Measurements from ENCODE around the gene GDPD5.
A peak's percentile ranks its signal among the peaks of the same experiment; 100 is the strongest.

The GDPD5 gene, protein sequence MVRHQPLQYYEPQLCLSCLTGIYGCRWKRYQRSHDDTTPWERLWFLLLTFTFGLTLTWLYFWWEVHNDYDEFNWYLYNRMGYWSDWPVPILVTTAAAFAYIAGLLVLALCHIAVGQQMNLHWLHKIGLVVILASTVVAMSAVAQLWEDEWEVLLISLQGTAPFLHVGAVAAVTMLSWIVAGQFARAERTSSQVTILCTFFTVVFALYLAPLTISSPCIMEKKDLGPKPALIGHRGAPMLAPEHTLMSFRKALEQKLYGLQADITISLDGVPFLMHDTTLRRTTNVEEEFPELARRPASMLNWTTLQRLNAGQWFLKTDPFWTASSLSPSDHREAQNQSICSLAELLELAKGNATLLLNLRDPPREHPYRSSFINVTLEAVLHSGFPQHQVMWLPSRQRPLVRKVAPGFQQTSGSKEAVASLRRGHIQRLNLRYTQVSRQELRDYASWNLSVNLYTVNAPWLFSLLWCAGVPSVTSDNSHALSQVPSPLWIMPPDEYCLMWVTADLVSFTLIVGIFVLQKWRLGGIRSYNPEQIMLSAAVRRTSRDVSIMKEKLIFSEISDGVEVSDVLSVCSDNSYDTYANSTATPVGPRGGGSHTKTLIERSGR

DNA sequence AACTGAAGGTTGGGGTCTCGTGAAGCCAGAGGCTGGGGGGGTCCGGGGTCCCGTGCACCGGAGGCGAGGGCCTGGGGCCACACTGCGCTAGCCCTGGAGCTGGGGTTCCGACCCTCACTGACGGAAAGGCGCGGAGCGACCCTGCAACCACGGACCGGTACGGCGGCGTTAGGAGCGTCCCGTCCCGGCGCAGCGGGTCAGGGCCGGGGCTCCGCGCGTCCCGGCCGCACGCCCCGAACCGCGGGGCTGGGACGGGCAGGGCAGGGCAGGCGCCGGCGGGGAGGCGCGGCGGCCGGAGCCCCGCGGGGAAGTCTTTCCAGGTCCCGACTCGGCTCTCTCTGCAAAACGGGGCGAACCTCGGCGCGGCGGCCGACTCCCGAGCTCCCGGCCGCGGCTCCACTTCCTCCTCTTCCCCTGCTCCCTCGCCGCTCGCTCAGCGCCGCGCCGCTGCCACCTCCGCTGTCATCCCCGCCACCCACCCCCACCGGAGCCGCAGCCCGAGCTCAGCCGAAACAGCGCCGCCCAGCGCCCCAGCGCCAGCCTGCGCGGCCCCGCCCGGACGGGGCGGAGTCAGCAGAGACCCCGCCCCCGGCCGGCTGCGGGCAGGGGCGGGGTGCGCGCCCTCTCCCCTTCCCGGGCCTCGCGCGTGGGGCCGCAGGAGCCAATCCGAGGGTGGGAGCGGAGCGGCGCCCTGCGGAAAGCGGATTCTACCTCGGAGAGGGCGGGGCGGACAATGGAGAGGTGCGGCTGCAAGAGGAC, at the start of gene GDPD5:
GDPD5 (minus strand) TSS at position 509 of the 759 bp plus-strand sequence. CDS start 48,206 bp downstream, outside the sequence.
- Histone ChIP-seq H3K36me3 (ENCODE audit: control insufficient read depth, insufficient read depth, low read length) (no peaks in the 10 kb centered on the region), H3K27me3 (ENCODE audit: control insufficient read depth, insufficient read depth, low read length) (peaks cover 27% of the 10 kb centered on the region), H3K9ac (ENCODE audit: low read length) (peak within 1 kb of the TSS; percentile 77), H3K27ac (ENCODE audit: low read depth, low read length) (no peak within 1 kb of the TSS), H3K4me1 (ENCODE audit: control insufficient read depth, insufficient read depth, low read length) (peaks cover 10% of the 10 kb centered on the region; the same call in 1 of the 2 replicates), H3K4me3 (ENCODE audit: low read depth, low read length) (peak within 1 kb of the TSS; percentile 79), H3K9me3 (ENCODE audit: control insufficient read depth, insufficient read depth, low read depth, low read length) (no peaks in the 10 kb centered on the region)

DNA sequence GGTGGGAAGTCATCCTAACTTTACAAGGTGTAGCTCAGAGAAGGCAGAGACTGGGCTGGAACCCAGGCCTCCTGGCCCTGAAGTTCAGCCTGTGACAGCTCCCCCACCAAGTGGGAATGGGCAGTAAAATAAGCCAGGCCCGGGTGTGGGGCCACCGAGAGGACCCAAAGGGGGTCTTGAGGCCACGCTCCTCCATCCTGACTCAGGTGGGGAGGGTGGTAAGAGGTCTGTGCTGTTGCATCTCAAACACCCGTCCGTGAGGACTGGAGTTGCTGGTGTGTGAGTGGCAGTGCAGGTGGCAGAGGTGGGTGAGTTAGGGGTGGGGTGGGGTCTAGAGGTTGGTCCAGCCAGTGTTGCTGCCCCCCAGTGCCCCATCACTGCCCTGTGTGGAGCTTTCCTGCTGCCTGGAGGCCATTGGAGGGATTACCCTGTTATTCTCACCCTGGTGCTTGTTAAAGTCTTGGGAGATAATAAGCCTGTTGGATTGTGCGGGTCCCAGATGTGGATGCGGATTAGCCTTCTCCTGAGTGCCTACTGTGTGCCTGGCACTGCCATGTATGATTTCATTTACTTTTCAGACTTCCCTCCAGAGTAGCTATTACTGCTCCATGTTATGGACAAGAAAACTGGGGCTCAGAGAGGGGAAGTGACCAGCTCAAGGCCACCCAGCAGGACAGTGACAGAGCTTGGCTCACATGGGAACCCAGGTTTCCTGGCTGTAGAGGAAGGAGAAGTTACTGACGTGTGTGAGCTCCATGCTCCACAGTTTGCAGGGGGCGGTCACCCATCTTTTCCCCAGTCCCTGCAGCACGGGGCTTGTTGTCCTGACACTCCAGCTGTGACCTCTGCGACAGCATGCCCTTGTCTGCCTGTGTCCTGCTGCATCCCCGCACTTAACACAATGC, 49.2 kb upstream of the GDPD5 start:
- Histone ChIP-seq H3K9me3 (ENCODE audit: control insufficient read depth, insufficient read depth, low read depth, low read length) (no peaks in the 10 kb centered on the region), H3K4me1 (ENCODE audit: control insufficient read depth, insufficient read depth, low read length) (no peaks in the 10 kb centered on the region), H3K27me3 (ENCODE audit: control insufficient read depth, insufficient read depth, low read length) (no peaks in the 10 kb centered on the region), H3K27ac (ENCODE audit: low read depth, low read length) (no peak overlapping the region), H3K4me3 (ENCODE audit: low read depth, low read length) (no peak overlapping the region), H3K36me3 (ENCODE audit: control insufficient read depth, insufficient read depth, low read length) (peaks cover 41% of the 10 kb centered on the region), H3K9ac (ENCODE audit: low read length) (no peak overlapping the region)

- no peaks in the 10 kb centered on the region for H3K9me3 ChIP-seq (ENCODE audit: control insufficient read depth, insufficient read depth, low read depth, low read length)
- no peak overlapping the region for H3K4me3 ChIP-seq (ENCODE audit: low read depth, low read length)
- no peaks in the 10 kb centered on the region for H3K4me1 ChIP-seq (ENCODE audit: control insufficient read depth, insufficient read depth, low read length)
- H3K27me3 ChIP-seq (ENCODE audit: control insufficient read depth, insufficient read depth, low read length) = no peaks in the 10 kb centered on the region
- H3K27ac ChIP-seq (ENCODE audit: low read depth, low read length) = no peak overlapping the region
- no peak overlapping the region for H3K9ac ChIP-seq (ENCODE audit: low read length)
- peaks cover 62% of the 10 kb centered on the region for H3K36me3 ChIP-seq (ENCODE audit: control insufficient read depth, insufficient read depth, low read length)
Measured at GRCh38 chr11:75572744-75573143, 47.0 kb upstream of the GDPD5 start.

- Histone ChIP-seq H3K4me3 (ENCODE audit: low read depth, low read length) (no peak overlapping the region), H3K27ac (ENCODE audit: low read depth, low read length) (no peak overlapping the region), H3K36me3 (ENCODE audit: control insufficient read depth, insufficient read depth, low read length) (peaks cover 73% of the 10 kb centered on the region), H3K27me3 (ENCODE audit: control insufficient read depth, insufficient read depth, low read length) (no peaks in the 10 kb centered on the region), H3K9ac (ENCODE audit: low read length) (no peak overlapping the region), H3K4me1 (ENCODE audit: control insufficient read depth, insufficient read depth, low read length) (no peaks in the 10 kb centered on the region; the same call in 1 of the 2 replicates), H3K9me3 (ENCODE audit: control insufficient read depth, insufficient read depth, low read depth, low read length) (no peaks in the 10 kb centered on the region)
Measured at GRCh38 chr11:75571625-75572024, 45.9 kb upstream of the GDPD5 start.

GRCh38 chr11:75570559-75571139, 44.9 kb upstream of the GDPD5 start:
- H3K36me3 ChIP-seq (ENCODE audit: control insufficient read depth, insufficient read depth, low read length) = peaks cover 83% of the 10 kb centered on the region
- no peaks in the 10 kb centered on the region for H3K9me3 ChIP-seq (ENCODE audit: control insufficient read depth, insufficient read depth, low read depth, low read length)
- no peak overlapping the region for H3K9ac ChIP-seq (ENCODE audit: low read length)
- H3K4me3 ChIP-seq (ENCODE audit: low read depth, low read length) = no peak overlapping the region
- peaks cover 8% of the 10 kb centered on the region for H3K4me1 ChIP-seq (ENCODE audit: control insufficient read depth, insufficient read depth, low read length)
- H3K27ac ChIP-seq (ENCODE audit: low read depth, low read length) = no peak overlapping the region
- no peaks in the 10 kb centered on the region for H3K27me3 ChIP-seq (ENCODE audit: control insufficient read depth, insufficient read depth, low read length)

GRCh38 chr11:75568616-75569219, 43.0 kb upstream of the GDPD5 start:
- H3K4me1 ChIP-seq (ENCODE audit: control insufficient read depth, insufficient read depth, low read length) = peaks cover 26% of the 10 kb centered on the region

GRCh38 chr11:75567971-75568370, 42.2 kb upstream of the GDPD5 start:
- Histone ChIP-seq H3K4me1 (ENCODE audit: control insufficient read depth, insufficient read depth, low read length) (peaks cover 29% of the 10 kb centered on the region), H3K9ac (ENCODE audit: low read length) (no peak overlapping the region), H3K9me3 (ENCODE audit: control insufficient read depth, insufficient read depth, low read depth, low read length) (no peaks in the 10 kb centered on the region), H3K36me3 (ENCODE audit: control insufficient read depth, insufficient read depth, low read length) (peaks cover 82% of the 10 kb centered on the region), H3K27ac (ENCODE audit: low read depth, low read length) (no peak overlapping the region), H3K27me3 (ENCODE audit: control insufficient read depth, insufficient read depth, low read length) (no peaks in the 10 kb centered on the region), H3K4me3 (ENCODE audit: low read depth, low read length) (no peak overlapping the region)

More at GRCh38 chr11:75568616-75569219, 43.0 kb upstream of the GDPD5 start:
- Histone ChIP-seq H3K9ac (ENCODE audit: low read length) (no peak overlapping the region), H3K9me3 (ENCODE audit: control insufficient read depth, insufficient read depth, low read depth, low read length) (no peaks in the 10 kb centered on the region), H3K4me3 (ENCODE audit: low read depth, low read length) (no peak overlapping the region), H3K36me3 (ENCODE audit: control insufficient read depth, insufficient read depth, low read length) (peaks cover 89% of the 10 kb centered on the region), H3K27ac (ENCODE audit: low read depth, low read length) (no peak overlapping the region), H3K27me3 (ENCODE audit: control insufficient read depth, insufficient read depth, low read length) (no peaks in the 10 kb centered on the region)

DNA sequence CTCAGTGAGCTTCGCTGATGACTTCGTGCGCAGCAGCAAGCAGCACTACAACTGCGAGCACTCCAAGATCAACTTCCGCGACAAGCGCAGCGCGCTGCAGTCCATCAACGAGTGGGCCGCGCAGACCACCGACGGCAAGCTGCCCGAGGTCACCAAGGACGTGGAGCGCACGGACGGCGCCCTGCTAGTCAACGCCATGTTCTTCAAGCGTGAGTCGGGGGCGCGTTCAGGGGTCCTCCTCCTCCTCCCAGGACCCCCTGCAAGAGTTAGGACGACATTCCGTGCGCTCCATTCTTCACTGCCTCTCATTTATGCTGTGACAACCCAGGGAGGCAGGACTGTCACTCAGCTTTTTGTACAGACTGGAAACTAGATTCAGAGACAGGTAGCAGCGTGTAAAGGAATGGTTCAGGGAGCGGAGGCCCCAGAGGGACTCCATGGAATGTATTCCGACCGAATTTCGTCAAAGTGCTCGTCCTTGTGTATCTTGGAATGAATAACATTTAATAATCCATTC, 41.1 kb upstream of the GDPD5 start:
- Histone ChIP-seq H3K36me3 (ENCODE audit: control insufficient read depth, insufficient read depth, low read length) (peaks cover 71% of the 10 kb centered on the region), H3K27me3 (ENCODE audit: control insufficient read depth, insufficient read depth, low read length) (no peaks in the 10 kb centered on the region), H3K4me1 (ENCODE audit: control insufficient read depth, insufficient read depth, low read length) (peaks cover 29% of the 10 kb centered on the region), H3K27ac (ENCODE audit: low read depth, low read length) (no peak overlapping the region), H3K4me3 (ENCODE audit: low read depth, low read length) (no peak overlapping the region), H3K9me3 (ENCODE audit: control insufficient read depth, insufficient read depth, low read depth, low read length) (no peaks in the 10 kb centered on the region), H3K9ac (ENCODE audit: low read length) (no peak overlapping the region)

GRCh38 chr11:75565916-75566762, 40.4 kb upstream of the GDPD5 start:
- no peaks in the 10 kb centered on the region for H3K27me3 ChIP-seq (ENCODE audit: control insufficient read depth, insufficient read depth, low read length)
- H3K9me3 ChIP-seq (ENCODE audit: control insufficient read depth, insufficient read depth, low read depth, low read length) = no peaks in the 10 kb centered on the region
- peaks cover 64% of the 10 kb centered on the region for H3K36me3 ChIP-seq (ENCODE audit: control insufficient read depth, insufficient read depth, low read length)
- peak overlapping the region; percentile 44; the same call in 1 of the 2 replicates for H3K27ac ChIP-seq (ENCODE audit: low read depth, low read length)
- H3K4me1 ChIP-seq (ENCODE audit: control insufficient read depth, insufficient read depth, low read length) = peaks cover 33% of the 10 kb centered on the region
- H3K4me3 ChIP-seq (ENCODE audit: low read depth, low read length) = no peak overlapping the region
- H3K9ac ChIP-seq (ENCODE audit: low read length) = no peak overlapping the region

Data from HUES6 (cell line).